Psoas muscle (tissue), 8 donors: ENCODE results near the gene PRSS12. TPM values are rescaled to one million over a fixed set of nuclear protein-coding genes. Genes with fewer than 3 reads are reported as not detected.

Source experiments
- ATAC-seq, 4 donors: fragments of 200-7000 bp; cut with Tn5 transposase; one replicate each; pipeline ENCODE4 v1.9.1; 2020; ENCODE audit warnings: moderate library complexity in 3 of 4, mild to moderate bottlenecking in 2 of 4
- DNase-seq, 2 donors: peaks; one replicate each; pipeline ENCODE4 v3.0.0-alpha.2; 2020
- H3K27ac ChIP-seq: fragments of 200-600 bp; one replicate; pipeline ENCODE4 v1.8.0; 2022
- H3K27me3 ChIP-seq, 3 donors: fragments of 200-600 bp in 1 of 3; one replicate each; pipeline versions ENCODE4 v1.6.1 to v1.8.0; 2013 to 2022; ENCODE audit warnings: low read length in 2 of 3, mild to moderate bottlenecking in 2 of 3, moderate library complexity in 1 of 3; ENCODE audit not compliant: insufficient read depth in 3 of 3
- H3K36me3 ChIP-seq, 2 donors: fragments of 200-600 bp in 1 of 2; one replicate each; pipeline versions ENCODE4 v1.6.1 to v1.8.0; 2013 to 2022; ENCODE audit warnings: low read depth in 1 of 2, mild to moderate bottlenecking in 1 of 2, moderate library complexity in 1 of 2; ENCODE audit not compliant: insufficient read depth in 1 of 2
- H3K4me1 ChIP-seq: fragments of 200-600 bp; one replicate; pipeline ENCODE4 v1.8.0; 2022
- H3K4me3 ChIP-seq: fragments of 200-600 bp; one replicate; pipeline ENCODE4 v1.8.0; 2022; ENCODE audit warnings: mild to moderate bottlenecking
- H3K9me3 ChIP-seq: fragments of 200-600 bp; one replicate; pipeline ENCODE4 v1.8.0; 2022
- WGBS, 3 donors: extraction: QIAGEN DNeasy Blood & Tissue Kit; methylation state at CpG; one replicate each; pipeline versions ENCODE4 v1.1.6 to v1.1.7; 2013; 5-methylcytosine and 5-hydroxymethylcytosine counted together
- intact Hi-C, 2 donors: fragments of 100-400 bp; cut with DNase I; formaldehyde crosslinking; loops; one replicate each; pipeline versions ENCODE4 v1.11.0 to v1.14.2; 2022
- polyA plus RNA-seq, 3 donors: library from polyadenylated mRNA; stranded (reverse); fragments of 200-250 nt; gene quantifications; one replicate each; pipeline ENCODE4 v1.2.3, GENCODE V29; 2013
- total RNA-seq, 4 donors: library from RNA; stranded (reverse); fragmentation: NEBNext Ultra II Directional in 2 of 4; extraction: Animal tissue kit (Norgen Biotek cat#: 25700) in 2 of 4; gene quantifications; one replicate each; pipeline versions ENCODE4 v1.2.1 to v1.2.4, GENCODE V29; 2021 to 2023
- TF ChIP-seq, protein P1 (sequence below): fragments of 200-600 bp; IDR thresholded peaks from one replicate; pipeline ENCODE4 v1.8.0; 2022; ENCODE audit warnings: antibody characterized with exemption
- donor health status: healthy with polysubstance abuse.
- donor health status: DM: no; HTN: no; CAD: no; lungs with moderate emphysema.
- donor health status: Bipolar disorder and iron deficiency.
- donor health status: healthy.
- donor health status: DM: yes; HTN: yes; CAD: no.
- donor health status: DM: no; HTN: no; CAD: no.
- donor health status: DM: no; HTN: no; CAD: no.
- donor health status: DM: yes; HTN: yes; CAD: no.

Gene PRSS12
- total and polyA plus RNA-seq, 7 donors, result 0.01 to 0.49 (median 0.10) TPM; not detected in 1

DNA sequence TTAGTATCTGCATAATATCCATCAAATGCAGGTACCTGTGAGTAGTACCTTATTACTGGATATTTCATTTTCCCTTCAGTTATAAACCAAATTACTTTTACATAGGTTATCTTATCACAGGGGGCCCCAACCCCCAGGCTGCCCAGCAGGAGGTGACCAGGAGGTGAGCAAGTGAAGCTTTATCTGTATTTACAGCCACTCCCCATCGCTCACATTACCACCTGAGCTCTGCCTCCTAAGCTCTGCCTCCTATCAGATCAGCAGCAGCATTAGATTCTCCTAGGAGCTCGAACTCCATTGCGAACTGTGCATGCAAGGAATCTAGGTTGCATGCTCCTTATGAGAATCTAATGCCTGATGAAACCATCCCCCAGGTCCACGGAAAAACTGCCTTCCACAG, 6.3 kb downstream of the PRSS12 start:
- Histone ChIP-seq H3K4me1 (no peaks in the 10 kb centered on the region), H3K36me3 (no peaks in the 10 kb centered on the region), H3K27me3 (peaks cover 0 to 11% (median 0%) of the 10 kb centered on the region in 3 donors), H3K27ac (no peak overlapping the region), H3K9me3 (no peaks in the 10 kb centered on the region), H3K4me3 (no peak overlapping the region)
- DNase-seq (no peak), ATAC-seq (no peak)
- WGBS, 3 donors, result 87 to 92% (median 90%) methylated on average over 4 of the region's 4 CpGs
- TF ChIP-seq, protein P1, sequence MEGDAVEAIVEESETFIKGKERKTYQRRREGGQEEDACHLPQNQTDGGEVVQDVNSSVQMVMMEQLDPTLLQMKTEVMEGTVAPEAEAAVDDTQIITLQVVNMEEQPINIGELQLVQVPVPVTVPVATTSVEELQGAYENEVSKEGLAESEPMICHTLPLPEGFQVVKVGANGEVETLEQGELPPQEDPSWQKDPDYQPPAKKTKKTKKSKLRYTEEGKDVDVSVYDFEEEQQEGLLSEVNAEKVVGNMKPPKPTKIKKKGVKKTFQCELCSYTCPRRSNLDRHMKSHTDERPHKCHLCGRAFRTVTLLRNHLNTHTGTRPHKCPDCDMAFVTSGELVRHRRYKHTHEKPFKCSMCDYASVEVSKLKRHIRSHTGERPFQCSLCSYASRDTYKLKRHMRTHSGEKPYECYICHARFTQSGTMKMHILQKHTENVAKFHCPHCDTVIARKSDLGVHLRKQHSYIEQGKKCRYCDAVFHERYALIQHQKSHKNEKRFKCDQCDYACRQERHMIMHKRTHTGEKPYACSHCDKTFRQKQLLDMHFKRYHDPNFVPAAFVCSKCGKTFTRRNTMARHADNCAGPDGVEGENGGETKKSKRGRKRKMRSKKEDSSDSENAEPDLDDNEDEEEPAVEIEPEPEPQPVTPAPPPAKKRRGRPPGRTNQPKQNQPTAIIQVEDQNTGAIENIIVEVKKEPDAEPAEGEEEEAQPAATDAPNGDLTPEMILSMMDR, result no peak
- intact Hi-C loops, result no loop called here

DNA sequence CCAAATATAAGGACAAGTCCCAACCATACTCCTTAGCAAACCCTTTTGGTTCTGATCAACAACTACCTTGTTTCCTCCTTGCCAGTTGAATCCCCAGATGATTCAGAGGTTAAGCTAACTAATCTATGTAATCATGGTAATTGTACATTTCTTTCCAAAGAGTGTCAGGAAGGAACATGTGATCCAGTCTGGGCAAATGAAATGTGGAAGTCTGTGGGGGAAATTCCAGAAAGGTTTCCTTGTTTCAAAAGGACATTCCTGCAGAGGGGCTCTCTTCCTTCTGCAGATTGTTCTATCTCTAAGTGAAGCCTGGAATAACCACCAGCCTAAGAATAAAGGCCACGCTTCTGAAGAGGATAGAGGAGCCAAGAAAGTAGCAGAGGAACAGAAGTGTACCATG, 7.0 kb downstream of the PRSS12 start:
- intact Hi-C loops, result no loop called here
- Histone ChIP-seq H3K9me3 (no peaks in the 10 kb centered on the region), H3K27ac (no peak overlapping the region), H3K4me1 (no peaks in the 10 kb centered on the region), H3K36me3 (no peaks in the 10 kb centered on the region), H3K4me3 (no peak overlapping the region), H3K27me3 (peaks cover 0 to 11% (median 0%) of the 10 kb centered on the region in 3 donors)
- DNase-seq (no peak), ATAC-seq (no peak)
- TF ChIP-seq, protein P1, result no peak
- 43 to 56% (median 55%) methylated on average over 1 of the region's 1 CpG for WGBS, 3 donors

DNA sequence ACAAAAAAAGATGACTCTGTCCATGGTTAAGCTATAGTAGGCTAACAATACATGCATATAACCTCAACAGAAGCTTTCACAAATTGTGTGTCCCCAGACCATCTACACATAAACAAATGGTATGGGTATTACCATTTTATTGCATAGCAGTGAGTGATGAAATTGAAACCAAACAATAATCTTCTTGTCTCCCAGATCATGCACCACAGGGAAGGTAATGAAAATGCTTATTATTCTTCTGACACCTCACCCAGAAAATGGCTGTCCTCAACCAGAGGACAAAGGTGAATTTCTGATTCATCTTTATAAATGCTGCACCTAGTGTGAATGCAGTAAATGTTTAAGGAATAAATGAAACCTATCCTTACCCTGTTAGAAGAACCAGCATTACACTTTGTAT, 8.0 kb downstream of the PRSS12 start:
- peaks cover 0 to 6% (median 0%) of the 10 kb centered on the region in 3 donors for H3K27me3 ChIP-seq
- H3K27ac ChIP-seq, result no peak overlapping the region
- intact Hi-C loops, result no loop called here
- no peaks in the 10 kb centered on the region for H3K9me3 ChIP-seq
- H3K4me3 ChIP-seq, result no peak overlapping the region
- DNase-seq (no peak), ATAC-seq (no peak)
- TF ChIP-seq, protein P1, result no peak
- no peaks in the 10 kb centered on the region for H3K4me1 ChIP-seq
- H3K36me3 ChIP-seq, result no peaks in the 10 kb centered on the region

DNA sequence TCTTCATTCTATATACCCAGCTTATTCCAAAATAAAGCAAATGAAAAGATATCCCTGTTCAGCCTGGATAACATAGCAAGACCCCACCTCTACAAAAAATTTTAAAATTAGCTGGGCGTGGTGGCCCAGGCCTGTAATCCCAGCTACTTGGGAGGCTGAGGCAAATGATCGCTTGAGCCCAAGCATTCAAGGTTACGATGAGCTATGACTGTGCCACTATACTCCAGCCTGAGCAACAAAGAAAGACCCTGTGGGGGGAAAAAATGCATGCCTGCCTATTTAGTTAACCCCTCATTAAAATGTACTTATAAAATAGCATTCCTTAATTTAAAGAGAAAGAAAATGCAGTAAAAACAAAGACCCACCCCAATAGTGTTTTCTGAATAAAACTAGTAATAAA, 9.3 kb downstream of the PRSS12 start:
- no peak overlapping the region for H3K4me3 ChIP-seq
- ATAC-seq, result no peak
- H3K36me3 ChIP-seq, result no peaks in the 10 kb centered on the region
- TF ChIP-seq, protein P1, result no peak
- intact Hi-C loops, result no loop called here
- WGBS, 3 donors, result 94% methylated on average over 3 of the region's 3 CpGs
- H3K27ac ChIP-seq, result no peak overlapping the region
- no peaks in the 10 kb centered on the region for H3K9me3 ChIP-seq
- H3K27me3 ChIP-seq, result no peaks in the 10 kb centered on the region
- H3K4me1 ChIP-seq, result no peaks in the 10 kb centered on the region
- no peak for DNase-seq

DNA sequence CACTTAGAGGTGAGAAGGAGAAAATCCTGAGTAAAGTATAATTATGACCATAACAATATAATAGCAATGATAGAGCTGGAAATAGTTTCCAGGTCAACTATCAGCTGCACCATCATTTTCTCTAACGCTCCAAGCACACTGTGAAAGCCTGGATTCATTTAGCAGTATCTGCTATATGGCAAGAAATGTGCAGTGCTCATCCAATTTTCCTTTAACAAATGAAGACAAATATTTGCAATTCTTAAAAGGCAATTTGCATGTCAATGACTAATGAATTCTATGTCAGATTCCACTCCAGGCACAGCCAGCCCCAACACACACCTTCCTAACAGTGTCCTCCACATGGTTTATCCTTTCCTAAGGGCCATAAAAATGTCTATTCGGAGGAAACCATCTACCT, 12.7 kb downstream of the PRSS12 start:
- DNase-seq (no peak), ATAC-seq (no peak)
- TF ChIP-seq, protein P1, result no peak
- WGBS, 3 donors, result 79 to 82% (median 80%) methylated on average over 2 of the region's 2 CpGs
- H3K27me3 ChIP-seq, result no peaks in the 10 kb centered on the region
- no peaks in the 10 kb centered on the region for H3K4me1 ChIP-seq
- no peaks in the 10 kb centered on the region for H3K9me3 ChIP-seq
- no peak overlapping the region for H3K27ac ChIP-seq
- no peak overlapping the region for H3K4me3 ChIP-seq
- intact Hi-C loops, result no loop called here
- H3K36me3 ChIP-seq, result no peaks in the 10 kb centered on the region
